Parathyroid adenoma (tissue), 2 donors: ENCODE measurements around the gene EEFSEC.

Experiments used
- H2AFZ ChIP-seq: fragments of 300-600 bp; sonication (generic); one replicate; pipeline ENCODE4 v1.7.0; 2017; ENCODE audit warnings: antibody characterized with exemption, mild to moderate bottlenecking
- H3K27ac ChIP-seq: fragments of 300-600 bp; sonication (generic); one replicate; pipeline ENCODE4 v1.7.0; 2017
- H3K27me3 ChIP-seq: fragments of 300-600 bp; sonication (generic); one replicate; pipeline ENCODE4 v1.7.0; 2017; ENCODE audit warnings: low read length; ENCODE audit not compliant: control insufficient read depth, insufficient read depth
- H3K36me3 ChIP-seq: fragments of 300-600 bp; sonication (generic); one replicate; pipeline ENCODE4 v1.7.0; 2017; ENCODE audit warnings: low read length; ENCODE audit not compliant: control insufficient read depth, insufficient read depth
- H3K4me1 ChIP-seq: fragments of 300-600 bp; sonication (generic); one replicate; pipeline ENCODE4 v1.7.0; 2017; ENCODE audit warnings: control low read depth
- H3K4me2 ChIP-seq: fragments of 300-600 bp; sonication (generic); one replicate; pipeline ENCODE4 v1.7.0; 2017; ENCODE audit warnings: low read length
- H3K4me3 ChIP-seq: fragments of 300-600 bp; sonication (generic); one replicate; pipeline ENCODE4 v1.7.0; 2017; ENCODE audit warnings: low read depth, low read length
- H3K79me2 ChIP-seq: fragments of 300-600 bp; sonication (generic); one replicate; pipeline ENCODE4 v1.7.0; 2017; ENCODE audit warnings: control low read depth
- H3K9ac ChIP-seq: fragments of 300-600 bp; sonication (generic); one replicate; pipeline ENCODE4 v1.7.0; 2017; ENCODE audit warnings: mild to moderate bottlenecking
- H3K9me3 ChIP-seq: fragments of 300-600 bp; sonication (generic); one replicate; pipeline ENCODE4 v1.7.0; 2017; ENCODE audit warnings: low read length; ENCODE audit not compliant: control insufficient read depth
- CTCF ChIP-seq: fragments of 300-600 bp; sonication (generic); IDR thresholded peaks from one replicate; pipeline ENCODE4 v1.7.0; 2017; ENCODE audit warnings: antibody characterized with exemption, mild to moderate bottlenecking
- donor health status: primary hyperparathyroidism.

EEFSEC gene

GRCh38 chr3:128418900-128419299 is 265.6 kb downstream of the EEFSEC start:
- no peaks in the 10 kb centered on the region for H3K4me1 ChIP-seq
- TF ChIP-seq CTCF: no peak
- no peak overlapping the region for H3K4me2 ChIP-seq
- H3K27ac ChIP-seq: no peak overlapping the region
- no peaks in the 10 kb centered on the region for H3K9me3 ChIP-seq
- H2AFZ ChIP-seq: no peak overlapping the region
- no peaks in the 10 kb centered on the region for H3K36me3 ChIP-seq
- no peak overlapping the region for H3K9ac ChIP-seq
- H3K4me3 ChIP-seq: no peak overlapping the region
- no peaks in the 10 kb centered on the region for H3K79me2 ChIP-seq
- no peaks in the 10 kb centered on the region for H3K27me3 ChIP-seq

DNA sequence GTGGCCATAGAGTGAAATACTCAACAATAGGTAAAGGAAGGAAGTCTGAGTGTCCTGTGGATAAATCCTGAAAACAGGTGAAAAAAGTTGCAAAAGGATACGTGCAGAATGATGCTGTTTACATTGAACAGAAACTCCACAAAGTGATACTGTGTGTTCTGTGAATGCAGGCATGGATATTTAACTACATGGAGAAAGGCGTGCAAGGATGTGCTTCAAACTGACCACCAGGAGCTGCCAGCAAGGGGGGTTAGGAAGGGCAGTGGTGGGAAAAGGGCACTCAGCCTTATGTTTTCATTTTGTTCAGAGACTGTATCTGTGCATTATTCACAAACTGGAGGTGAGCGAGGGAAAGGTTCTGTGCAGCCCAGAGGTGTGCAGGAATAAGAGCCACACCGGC is 266.0 kb downstream of the EEFSEC start:
- TF ChIP-seq CTCF: no peak
- Histone ChIP-seq H3K9ac (no peak overlapping the region), H3K79me2 (no peaks in the 10 kb centered on the region)

GRCh38 chr3:128420289-128420688 is 267.0 kb downstream of the EEFSEC start:
- no peak for TF ChIP-seq CTCF
- Histone ChIP-seq H3K79me2 (no peaks in the 10 kb centered on the region), H2AFZ (no peak overlapping the region), H3K4me2 (no peak overlapping the region), H3K9me3 (no peaks in the 10 kb centered on the region), H3K27me3 (no peaks in the 10 kb centered on the region), H3K27ac (no peak overlapping the region), H3K9ac (no peak overlapping the region), H3K4me1 (no peaks in the 10 kb centered on the region), H3K4me3 (no peak overlapping the region), H3K36me3 (no peaks in the 10 kb centered on the region)

More for the DNA sequence above, 266.0 kb downstream of the EEFSEC start:
- no peak overlapping the region for H3K4me3 ChIP-seq
- H2AFZ ChIP-seq: no peak overlapping the region
- H3K9me3 ChIP-seq: no peaks in the 10 kb centered on the region
- no peak overlapping the region for H3K4me2 ChIP-seq
- H3K36me3 ChIP-seq: no peaks in the 10 kb centered on the region
- H3K27ac ChIP-seq: no peak overlapping the region
- H3K27me3 ChIP-seq: no peaks in the 10 kb centered on the region
- H3K4me1 ChIP-seq: no peaks in the 10 kb centered on the region

GRCh38 chr3:128420720-128421438 is 267.6 kb downstream of the EEFSEC start:
- H3K36me3 ChIP-seq: no peaks in the 10 kb centered on the region
- no peak for TF ChIP-seq CTCF
- H3K9ac ChIP-seq: no peak overlapping the region
- H3K27ac ChIP-seq: no peak overlapping the region
- H3K4me1 ChIP-seq: no peaks in the 10 kb centered on the region
- no peak overlapping the region for H3K4me2 ChIP-seq
- no peaks in the 10 kb centered on the region for H3K27me3 ChIP-seq
- no peaks in the 10 kb centered on the region for H3K79me2 ChIP-seq
- H3K9me3 ChIP-seq: no peaks in the 10 kb centered on the region
- no peak overlapping the region for H3K4me3 ChIP-seq
- no peak overlapping the region for H2AFZ ChIP-seq

DNA sequence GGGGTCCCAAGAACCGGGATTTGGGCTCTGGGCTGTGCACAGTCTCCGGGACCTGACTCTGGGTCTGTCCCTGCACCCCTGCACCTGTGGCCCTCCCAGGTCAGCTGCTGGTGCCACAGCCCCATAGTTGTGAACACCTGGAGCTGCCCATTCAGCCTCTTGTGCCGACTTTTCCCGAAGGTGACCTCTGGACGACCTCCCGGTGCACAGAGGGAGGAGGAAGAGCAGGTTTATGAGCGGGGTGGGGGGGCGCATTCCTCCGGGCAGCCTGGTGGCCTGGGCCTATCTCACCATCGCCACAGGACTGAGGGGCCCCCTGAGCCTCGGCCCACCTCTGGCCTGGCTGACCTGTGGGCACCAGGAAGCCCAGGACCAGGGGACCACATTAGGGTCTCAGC is 268.2 kb downstream of the EEFSEC start:
- Histone ChIP-seq H3K4me2 (no peak overlapping the region), H3K79me2 (no peaks in the 10 kb centered on the region), H3K9ac (no peak overlapping the region), H3K27me3 (no peaks in the 10 kb centered on the region), H3K4me3 (no peak overlapping the region), H3K4me1 (no peaks in the 10 kb centered on the region), H3K36me3 (no peaks in the 10 kb centered on the region), H3K27ac (no peak overlapping the region), H2AFZ (no peak overlapping the region), H3K9me3 (no peaks in the 10 kb centered on the region)
- no peak for TF ChIP-seq CTCF
